GM12878 (cell line): ENCODE measurements around the gene EXD3. TPM values are rescaled to one million over a fixed set of nuclear protein-coding genes. Genes with fewer than 3 reads are reported as not detected.

Experiments used
- ATAC-seq: fragments of 200-7000 bp; cut with Tn5 transposase; 3 replicates; pipeline ENCODE4 v1.9.1; 2020; ENCODE audit warnings: mild to moderate bottlenecking, moderate library complexity
- BruUV-seq: library from RNA; stranded (reverse); fragments of 400-500 nt; replicated peaks from 2 replicates; lab custom pipeline; 2021; lab: Mats Ljungman, UMichigan
- CTCF ChIA-PET: fragments of 300-600 bp; sonication (Branson Sonifier 250); formaldehyde crosslinking; extraction: SDS; loops from one replicate; lab custom pipeline; 2021; ENCODE audit warnings: inconsistent platforms; lab: Yijun Ruan, JAX
- POLR2A ChIA-PET: fragments of 350-600 bp; formaldehyde crosslinking; extraction: SDS; loops from one replicate; lab custom pipeline; 2021; ENCODE audit warnings: inconsistent platforms; lab: Charles Lee
- RAD21 ChIA-PET: fragments of 300-600 bp; sonication (Branson Sonifier 250); formaldehyde crosslinking; loops from one replicate; lab custom pipeline; 2023; ENCODE audit warnings: antibody characterized with exemption; ENCODE audit not compliant: unreplicated experiment; lab: Charles Lee
- SMC1A ChIA-PET: fragments of 300-600 bp; sonication (Branson Sonifier 250); formaldehyde crosslinking; loops from one replicate; lab custom pipeline; 2023; ENCODE audit not compliant: unreplicated experiment, uncharacterized antibody; lab: Charles Lee
- DNase-seq: peaks from one replicate; pipeline ENCODE4 v3.0.0-alpha.2; 2011; ENCODE audit warnings: low read depth, low spot score
- FAIRE-seq: peaks from 3 replicates; lab custom pipeline; 2011; peaks lifted over from hg19 to GRCh38; lab: Jason Lieb, UNC
- H2AFZ ChIP-seq: 2 replicates; pipeline ENCODE4 v1.6.0; 2011; ENCODE audit warnings: low read depth, low read length, control low read depth; ENCODE audit not compliant: control insufficient read depth
- H3K27ac ChIP-seq: 2 replicates; pipeline ENCODE4 v1.5.1; 2011; ENCODE audit warnings: control low read depth; ENCODE audit not compliant: control insufficient read depth, insufficient read depth
- H3K27me3 ChIP-seq, 2 experiments: replicated peaks in 1 of 2; 2 replicates each; pipeline versions ENCODE4 v1.6.0 to v1.6.1; 2011; ENCODE audit warnings: low read length in 1 of 2; ENCODE audit not compliant: control insufficient read depth in 2 of 2, insufficient read depth in 2 of 2
- H3K36me3 ChIP-seq, 2 experiments: 2 replicates each; pipeline ENCODE4 v1.5.1; 2011; ENCODE audit warnings: low read length in 1 of 2; ENCODE audit not compliant: control insufficient read depth in 2 of 2, insufficient read depth in 2 of 2
- H3K4me1 ChIP-seq: 2 replicates; pipeline ENCODE4 v1.6.1; 2011; ENCODE audit warnings: mild to moderate bottlenecking, low read length, moderate library complexity, mixed read lengths; ENCODE audit not compliant: control insufficient read depth, insufficient read depth
- H3K4me2 ChIP-seq: 2 replicates; pipeline ENCODE4 v1.6.0; 2011; ENCODE audit warnings: control low read depth; ENCODE audit not compliant: control insufficient read depth, insufficient read depth
- H3K4me3 ChIP-seq: fragments of 200-600 bp; sonication (generic); 2 replicates; pipeline ENCODE4 v1.5.1; 2016
- H3K79me2 ChIP-seq: 2 replicates; pipeline ENCODE4 v1.6.0; 2011; ENCODE audit warnings: low read length; ENCODE audit not compliant: control insufficient read depth, insufficient read depth
- H3K9ac ChIP-seq: 2 replicates; pipeline ENCODE4 v1.8.0; 2011; ENCODE audit warnings: low read length, control low read depth, mixed read lengths; ENCODE audit not compliant: control insufficient read depth, insufficient read depth
- H3K9me3 ChIP-seq: replicated peaks from 3 replicates; pipeline ENCODE4 v1.5.1; 2011; ENCODE audit warnings: mild to moderate bottlenecking, low read length; ENCODE audit not compliant: control insufficient read depth, insufficient read depth
- H4K20me1 ChIP-seq: 2 replicates; pipeline ENCODE4 v1.6.0; 2011; ENCODE audit not compliant: control insufficient read depth, insufficient read depth
- BMI1 ChIP-seq: fragments of 450-650 bp; IDR thresholded peaks from 2 replicates; pipeline ENCODE4 v1.6.1; 2016; ENCODE audit warnings: mild to moderate bottlenecking, moderate library complexity, borderline replicate concordance
- CHD1 ChIP-seq: IDR thresholded peaks from 2 replicates; pipeline ENCODE4 v1.6.1; 2012; ENCODE audit warnings: low read depth, low read length, improper control_type of control experiment
- DPF2 ChIP-seq: fragments of 450-650 bp; IDR thresholded peaks from 2 replicates; pipeline ENCODE4 v1.6.1; 2017; ENCODE audit warnings: mild to moderate bottlenecking
- HDAC6 ChIP-seq: fragments of 200-600 bp; sonication (generic); IDR thresholded peaks from one replicate; pipeline ENCODE4 v1.8.0; 2017; ENCODE audit warnings: antibody characterized with exemption; ENCODE audit not compliant: unreplicated experiment
- IKZF1 ChIP-seq: fragments of 450-650 bp; conservative IDR thresholded peaks from 2 replicates; pipeline ENCODE4 v1.6.1; 2017; ENCODE audit warnings: antibody characterized with exemption, mild to moderate bottlenecking
- JUNB ChIP-seq: IDR thresholded peaks from 2 replicates; pipeline ENCODE4 v1.6.1; 2016; ENCODE audit warnings: antibody characterized with exemption, mild to moderate bottlenecking
- MEF2A ChIP-seq: IDR thresholded peaks from 2 replicates; pipeline ENCODE4 v1.6.1; 2011; ENCODE audit warnings: low read depth, mild to moderate bottlenecking, low read length, moderate library complexity; ENCODE audit not compliant: insufficient read depth
- MTA3 ChIP-seq: IDR thresholded peaks from 2 replicates; pipeline ENCODE4 v1.6.1; 2012; ENCODE audit warnings: low read length, inconsistent platforms, borderline replicate concordance
- MYC ChIP-seq: IDR thresholded peaks from 2 replicates; pipeline ENCODE4 v1.6.1; 2011; ENCODE audit warnings: mild to moderate bottlenecking, low read length, moderate library complexity, inconsistent platforms; ENCODE audit not compliant: insufficient read depth, insufficient replicate concordance, insufficient read length, severe bottlenecking
- NBN ChIP-seq: fragments of 450-650 bp; IDR thresholded peaks from 2 replicates; pipeline ENCODE4 v1.6.1; 2016
- NKRF ChIP-seq: fragments of 450-650 bp; conservative IDR thresholded peaks from 2 replicates; pipeline ENCODE4 v1.6.1; 2017; ENCODE audit warnings: mild to moderate bottlenecking, moderate library complexity
- SKIL ChIP-seq: fragments of 450-650 bp; IDR thresholded peaks from 2 replicates; pipeline ENCODE4 v1.6.1; 2017; ENCODE audit warnings: mild to moderate bottlenecking, low read depth, inconsistent platforms; ENCODE audit not compliant: poor library complexity, severe bottlenecking
- SMAD1 ChIP-seq: fragments of 450-650 bp; IDR thresholded peaks from 2 replicates; pipeline ENCODE4 v1.6.1; 2018; ENCODE audit warnings: mild to moderate bottlenecking, low read depth; ENCODE audit not compliant: partially characterized antibody
- SMARCA5 ChIP-seq: fragments of 450-650 bp; IDR thresholded peaks from 2 replicates; pipeline ENCODE4 v1.6.1; 2017; ENCODE audit warnings: mild to moderate bottlenecking
- TCF12 ChIP-seq: IDR thresholded peaks from 2 replicates; pipeline ENCODE4 v1.6.1; 2011; ENCODE audit warnings: low read depth, mild to moderate bottlenecking, low read length
- TCF7 ChIP-seq: IDR thresholded peaks from 2 replicates; pipeline ENCODE4 v1.6.1; 2014; ENCODE audit warnings: antibody characterized with exemption, borderline replicate concordance
- ZNF687 ChIP-seq: fragments of 450-650 bp; IDR thresholded peaks from 2 replicates; pipeline ENCODE4 v1.6.1; 2017; ENCODE audit warnings: mild to moderate bottlenecking, moderate library complexity
- WGBS: methylation state at CpG from one replicate; pipeline ENCODE4 v1.1.6; 2016; ENCODE audit warnings: low lambda C conversion rate; ENCODE audit not compliant: insufficient replicate concordance, insufficient coverage; ENCODE audit errors: missing lambda C conversion rate; 5-methylcytosine and 5-hydroxymethylcytosine counted together
- in situ Hi-C: fragments of 300-500 bp; cut with MboI; formaldehyde crosslinking; loops from 9 replicates; pipeline ENCODE4 v1.14.3; 2018; ENCODE audit warnings: mixed read lengths
- intact Hi-C: fragments of 100-400 bp; cut with micrococcal nuclease; formaldehyde crosslinking; loops from one replicate; pipeline ENCODE4 v1.14.2; 2022; ENCODE audit not compliant: unreplicated experiment
- polyA plus RNA-seq, 11 experiments: library from polyadenylated mRNA; depleted of rRNA in 4 of 11; unstranded in 6 of 11; stranded (reverse) in 5 of 11; fragments of >200 nt; fragmentation: Nextera tagmentation in 4 of 11; fragmentation: Illumina TruSeq in 1 of 11; extraction: Ambion mirVana in 4 of 11; extraction: Trizol in 1 of 11; gene quantifications; 1 replicate in 1 of 11; 2 replicates in 10 of 11; pipeline versions ENCODE4 v1.2.1 to v1.2.3, GENCODE V29; 2011 to 2016; ENCODE audit warnings: inconsistent platforms in 2 of 11, missing spikeins in 2 of 11, low read depth in 1 of 11
- total RNA-seq, 4 experiments: library from RNA; depleted of rRNA in 3 of 4; stranded (reverse); fragments of >200 nt in 3 of 4; fragmentation: Illumina TruSeq in 1 of 4; extraction: Trizol in 1 of 4; gene quantifications; 2 replicates each; pipeline versions ENCODE4 v1.2.1 to v1.2.3, GENCODE V29; 2013 to 2021

EXD3 gene
- total and polyA plus RNA-seq, 10 of the 15 experiments (the other 5 are each of a cell fraction or from before 2014, with no cell fraction given): 0.21 to 7.1 (median 3.6) TPM

- no peaks in the 10 kb centered on the region for H3K27me3 ChIP-seq
- ChIA-PET RAD21 (no interaction called here), POLR2A (interaction anchor here (1.0 kb wide), 1 partner anchor 10 kb away, joined by 3 read pairs; no protein-coding TSS in a partner anchor), SMC1A (no interaction called here), CTCF (no interaction called here)
- H3K4me1 ChIP-seq: peaks cover 20% of the 10 kb centered on the region
- no peaks in the 10 kb centered on the region for H3K79me2 ChIP-seq
- no peak for FAIRE-seq
- no peaks in the 10 kb centered on the region for H4K20me1 ChIP-seq
- no peak overlapping the region for H3K4me3 ChIP-seq
- H3K9ac ChIP-seq: no peak overlapping the region
- no peak for ATAC-seq
- H2AFZ ChIP-seq: no peak overlapping the region
- intact Hi-C loops (no loop called here), in situ Hi-C loops (no loop called here)
- H3K36me3 ChIP-seq: no peaks in the 10 kb centered on the region
- H3K9me3 ChIP-seq: no peaks in the 10 kb centered on the region
- no peak overlapping the region for H3K4me2 ChIP-seq
- DNase-seq: no peak
- BruUV-seq: no TSS peak
- WGBS: 25% methylated on average over 19 of the region's 30 CpGs
- no peak overlapping the region for H3K27ac ChIP-seq
- no peak for TF ChIP-seq NKRF
- TF ChIP-seq SMAD1: no peak
- no peak for TF ChIP-seq IKZF1
- TF ChIP-seq TCF12: no peak
- no peak for TF ChIP-seq MEF2A
- no peak for TF ChIP-seq NBN
- no peak for TF ChIP-seq CHD1
- TF ChIP-seq TCF7: no peak
- TF ChIP-seq MYC: no peak
- TF ChIP-seq ZNF687: no peak
- no peak for TF ChIP-seq MTA3
- TF ChIP-seq HDAC6: no peak
- no peak for TF ChIP-seq SKIL
- no peak for TF ChIP-seq BMI1
- no peak for TF ChIP-seq JUNB
- TF ChIP-seq SMARCA5: no peak
- no peak for TF ChIP-seq DPF2
Measured at GRCh38 chr9:137306066-137306849, 116.7 kb downstream of the EXD3 start.
